Keratinocyte (primary cell): ENCODE results near the gene RNF130. TPM values are rescaled to one million over a fixed set of nuclear protein-coding genes. Genes with fewer than 3 reads are reported as not detected.

Source experiments
- DNase-seq: peaks from one replicate; pipeline ENCODE4 v3.0.0-alpha.2; 2011; ENCODE audit warnings: low read depth, missing footprints, low spot score
- FAIRE-seq: peaks from 2 replicates; lab custom pipeline; 2011; peaks lifted over from hg19 to GRCh38; lab: Jason Lieb, UNC
- H2AFZ ChIP-seq: 2 replicates; pipeline ENCODE4 v1.6.0; 2012; ENCODE audit warnings: low read length, control low read depth, inconsistent platforms; ENCODE audit not compliant: control insufficient read depth
- H3K27ac ChIP-seq: 2 replicates; pipeline ENCODE4 v1.5.1; 2011; ENCODE audit warnings: low read length; ENCODE audit not compliant: control insufficient read depth, insufficient read depth
- H3K27me3 ChIP-seq: 3 replicates; pipeline ENCODE4 v1.6.0; 2011; ENCODE audit warnings: low read length; ENCODE audit not compliant: control insufficient read depth, insufficient read depth; ENCODE audit errors: extremely low read depth
- H3K36me3 ChIP-seq, 2 experiments: 2 replicates in 1 of 2; 3 replicates in 1 of 2; pipeline ENCODE4 v1.5.1; 2011; ENCODE audit warnings: low read length in 2 of 2, mild to moderate bottlenecking in 1 of 2; ENCODE audit not compliant: control insufficient read depth in 2 of 2, insufficient read depth in 2 of 2; ENCODE audit errors: extremely low read depth in 1 of 2
- H3K4me1 ChIP-seq: 3 replicates; pipeline ENCODE4 v1.5.1; 2011; ENCODE audit warnings: low read length; ENCODE audit not compliant: control insufficient read depth, insufficient read depth; ENCODE audit errors: extremely low read depth
- H3K4me2 ChIP-seq: 3 replicates; pipeline ENCODE4 v1.6.0; 2011; ENCODE audit warnings: low read depth, low read length; ENCODE audit not compliant: control insufficient read depth, insufficient read depth; ENCODE audit errors: extremely low read depth
- H3K4me3 ChIP-seq, 3 experiments: fragments of 200-600 bp in 1 of 3; sonication (generic) in 1 of 3; 2 replicates in 2 of 3; 3 replicates in 1 of 3; pipeline ENCODE4 v1.5.1; 2011 to 2016; ENCODE audit warnings: low read length in 3 of 3, mild to moderate bottlenecking in 3 of 3, control low read depth in 2 of 3, inconsistent platforms in 1 of 3, low read depth in 1 of 3, mixed read lengths in 1 of 3, mixed run types in 1 of 3, moderate library complexity in 1 of 3; ENCODE audit not compliant: control insufficient read depth in 2 of 3, insufficient read depth in 2 of 3; ENCODE audit errors: extremely low read depth in 1 of 3
- H3K79me2 ChIP-seq: 2 replicates; pipeline ENCODE4 v1.6.0; 2012; ENCODE audit warnings: low read length; ENCODE audit not compliant: control insufficient read depth, insufficient read depth
- H3K9ac ChIP-seq: 3 replicates; pipeline ENCODE4 v1.6.0; 2011; ENCODE audit warnings: low read length; ENCODE audit not compliant: control insufficient read depth, insufficient read depth; ENCODE audit errors: extremely low read depth
- H3K9me1 ChIP-seq: 3 replicates; pipeline ENCODE4 v1.6.0; 2011; ENCODE audit warnings: low read length; ENCODE audit not compliant: control insufficient read depth, insufficient read depth; ENCODE audit errors: extremely low read depth
- H3K9me3 ChIP-seq: 2 replicates; pipeline ENCODE4 v1.5.1; 2012; ENCODE audit warnings: low read depth, low read length; ENCODE audit not compliant: control insufficient read depth
- H4K20me1 ChIP-seq: 3 replicates; pipeline ENCODE4 v1.6.0; 2011; ENCODE audit warnings: low read length; ENCODE audit not compliant: control insufficient read depth, insufficient read depth; ENCODE audit errors: extremely low read depth
- CTCF ChIP-seq, 3 experiments: IDR thresholded peaks in 1 of 3; conservative IDR thresholded peaks in 1 of 3; optimal IDR thresholded peaks in 1 of 3; 2 replicates in 2 of 3; 3 replicates in 1 of 3; pipeline versions ENCODE3 to v1.5.1; 2011; ENCODE audit warnings: low read length in 3 of 3, mild to moderate bottlenecking in 3 of 3, moderate library complexity in 2 of 3, control low read depth in 1 of 3, inconsistent platforms in 1 of 3; ENCODE audit not compliant: insufficient read depth in 2 of 3; ENCODE audit errors: extremely low read depth in 1 of 3
- EZH2 ChIP-seq: IDR thresholded peaks from one replicate; pipeline ENCODE4 v1.6.1; 2012; ENCODE audit warnings: inconsistent platforms, mild to moderate bottlenecking, low read length, moderate library complexity
- dilution Hi-C: fragments of 300-500 bp; cut with MboI; formaldehyde crosslinking; loops from one replicate; pipeline ENCODE4 v1.7.0; 2020; ENCODE audit warnings: low sequenced_read_pairs; ENCODE audit not compliant: extremely low pct_ligation_motif_present
- polyA plus RNA-seq, 5 experiments: library from polyadenylated mRNA; depleted of rRNA in 3 of 5; stranded (reverse) in 3 of 5; stranded (forward) in 1 of 5; unstranded in 1 of 5; fragments of >200 nt; gene quantifications; 1 replicate in 1 of 5; 2 replicates in 3 of 5; 3 replicates in 1 of 5; pipeline versions ENCODE4 v1.2.1 to v1.2.3, GENCODE V29; 2011 to 2012; ENCODE audit warnings: missing spikeins in 2 of 5, low read depth in 1 of 5, low replicate concordance in 1 of 5

The RNF130 gene
- polyA plus RNA-seq, 1 donor (not counting 4 experiments of a cell fraction or from before 2014, with no cell fraction given) = 20.0 TPM

GRCh38 chr5:179927824-179928223 is 143.7 kb downstream of the RNF130 start:
- Histone ChIP-seq H3K4me1 (no peaks in the 10 kb centered on the region), H3K4me2 (no peak overlapping the region), H3K79me2 (no peaks in the 10 kb centered on the region), H3K9me3 (no peaks in the 10 kb centered on the region), H3K27ac (no peak overlapping the region), H3K9me1 (no peaks in the 10 kb centered on the region), H3K27me3 (no peaks in the 10 kb centered on the region), H3K36me3 (no peaks in the 10 kb centered on the region), H3K4me3 (no peak overlapping the region), H2AFZ (no peak overlapping the region), H3K9ac (no peak overlapping the region), H4K20me1 (no peaks in the 10 kb centered on the region)
- no peak for TF ChIP-seq CTCF (optimal IDR thresholded peaks at IDR 0.05 in 1 of 3, IDR thresholded peaks at IDR 0.05 in 1 of 3, conservative IDR thresholded peaks at IDR 0.05 in 1 of 3; ENCODE audit: extremely low read depth in 1 of 3, insufficient read depth in 2 of 3, low read length in 3 of 3)
- no peak for TF ChIP-seq EZH2
- dilution Hi-C loops = no loop called here
- DNase-seq (no peak), FAIRE-seq (no peak)

DNA sequence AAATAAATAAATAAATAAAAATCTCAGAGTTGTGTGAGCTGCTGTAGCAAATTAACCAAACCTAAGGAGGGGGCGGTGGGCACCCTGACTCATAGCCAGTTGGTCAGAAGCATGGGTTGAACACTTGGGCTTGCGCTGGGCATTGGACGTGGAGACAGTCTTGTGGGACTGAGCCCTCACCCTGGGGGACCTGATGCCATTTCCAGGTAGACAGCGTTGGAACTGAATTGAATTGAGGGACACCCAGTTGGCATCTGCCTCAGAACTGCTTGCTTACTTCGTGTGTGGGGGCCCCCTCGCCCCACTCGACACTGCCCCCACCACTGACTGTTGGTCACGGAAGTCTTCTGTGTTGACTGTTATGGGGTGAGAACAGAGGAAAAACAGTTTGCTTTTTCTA is 144.9 kb downstream of the RNF130 start:
- TF ChIP-seq EZH2 (no peak), CTCF (optimal IDR thresholded peaks at IDR 0.05 in 1 of 3, IDR thresholded peaks at IDR 0.05 in 1 of 3, conservative IDR thresholded peaks at IDR 0.05 in 1 of 3; ENCODE audit: extremely low read depth in 1 of 3, insufficient read depth in 2 of 3, low read length in 3 of 3) (no peak)
- H3K27ac ChIP-seq = no peak overlapping the region
- H3K9me1 ChIP-seq = no peaks in the 10 kb centered on the region
- no peaks in the 10 kb centered on the region for H3K27me3 ChIP-seq
- dilution Hi-C loops = no loop called here
- DNase-seq = no peak
- no peaks in the 10 kb centered on the region for H3K9me3 ChIP-seq
- no peaks in the 10 kb centered on the region for H3K79me2 ChIP-seq
- H2AFZ ChIP-seq = no peak overlapping the region
- no peak overlapping the region for H3K4me2 ChIP-seq
- H3K36me3 ChIP-seq = no peaks in the 10 kb centered on the region
- no peaks in the 10 kb centered on the region for H4K20me1 ChIP-seq
- H3K4me1 ChIP-seq = no peaks in the 10 kb centered on the region
- no peak overlapping the region for H3K4me3 ChIP-seq
- no peak for FAIRE-seq
- H3K9ac ChIP-seq = no peak overlapping the region
